T47D (cell line): ENCODE data around the gene TMEM209.
A peak's percentile ranks its signal among the peaks of the same experiment; 100 is the strongest.
"Not testable (repeated sequence)": the region's sequence is repeated elsewhere in the genome, so short reads cannot be mapped to it uniquely, and the experiment has no call there.

ENCODE experiments used
- DNase-seq, 2 experiments: peaks; one replicate each; pipeline versions ENCODE4 v3.0.0 to v3.0.0-alpha.2; 2011 to 2012; ENCODE audit warnings: low read depth in 1 of 2, low spot score in 1 of 2
- JUND ChIP-seq: IDR thresholded peaks from 2 replicates; pipeline ENCODE4 v1.6.1; 2012; ENCODE audit warnings: low read depth
- in situ Hi-C: cut with HindIII; loops from 2 replicates; pipeline ENCODE4 v1.10.0; 2016; ENCODE audit warnings: low sequenced_read_pairs, low pct_unique_long_range_greater_than_20kb

Gene TMEM209

DNA sequence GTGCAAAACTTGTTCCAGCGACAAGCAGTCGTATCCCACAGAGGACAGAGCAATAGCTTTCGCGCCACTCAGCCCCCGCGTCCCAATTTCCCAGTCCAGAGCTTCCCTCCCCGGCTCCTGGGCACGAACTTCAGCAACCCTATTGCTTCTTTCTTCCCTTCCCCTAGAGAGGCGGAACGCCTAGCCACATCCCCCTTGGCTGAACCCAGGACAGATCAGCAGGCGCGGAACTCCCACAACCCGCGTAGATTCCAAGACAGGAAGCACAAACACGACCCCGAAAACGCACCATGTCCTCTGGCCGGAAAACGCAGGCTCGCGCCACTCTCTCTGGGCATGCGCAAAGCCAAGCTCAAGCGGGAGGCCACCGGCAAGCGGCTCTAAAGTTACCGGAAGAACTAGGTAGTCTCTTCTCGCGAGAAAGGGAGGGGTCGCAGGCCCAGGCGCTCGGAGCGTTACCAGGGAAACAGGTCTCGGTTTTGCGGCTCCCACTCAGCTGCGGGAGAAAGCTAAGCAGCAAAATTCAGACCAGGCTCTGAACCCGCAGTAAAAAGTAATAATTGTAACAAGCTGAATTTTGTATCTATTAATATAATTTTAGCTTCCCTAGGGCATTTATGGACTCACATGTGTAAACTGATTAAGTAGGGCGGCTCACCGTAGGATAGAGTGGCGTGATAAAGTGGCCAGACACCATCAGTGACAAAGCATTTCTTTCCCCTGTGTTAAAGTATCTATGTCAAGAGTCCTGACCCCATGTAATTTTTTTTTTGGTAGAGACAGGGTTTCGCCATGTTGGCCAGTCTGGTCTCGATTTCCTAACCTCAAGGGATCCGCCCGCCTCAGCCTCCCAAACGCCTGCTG, at the start of gene TMEM209:
TMEM209 (minus strand) TSS at position 323 of the 864 bp plus-strand sequence; CDS start at position 292, 31 bp downstream.
- in situ Hi-C loops, result no loop called here
- TF ChIP-seq JUND, result no peak
- DNase-seq, result peak; percentile 64 to 95

GRCh38 chr7:130254555-130254954, 49.3 kb upstream of the TMEM209 start:
- DNase-seq, result no peak
- in situ Hi-C loops, result no loop called here
- TF ChIP-seq JUND, result no peak

GRCh38 chr7:130249626-130250025, 44.4 kb upstream of the TMEM209 start:
- DNase-seq, in situ Hi-C loops: not testable (repeated sequence)

DNA sequence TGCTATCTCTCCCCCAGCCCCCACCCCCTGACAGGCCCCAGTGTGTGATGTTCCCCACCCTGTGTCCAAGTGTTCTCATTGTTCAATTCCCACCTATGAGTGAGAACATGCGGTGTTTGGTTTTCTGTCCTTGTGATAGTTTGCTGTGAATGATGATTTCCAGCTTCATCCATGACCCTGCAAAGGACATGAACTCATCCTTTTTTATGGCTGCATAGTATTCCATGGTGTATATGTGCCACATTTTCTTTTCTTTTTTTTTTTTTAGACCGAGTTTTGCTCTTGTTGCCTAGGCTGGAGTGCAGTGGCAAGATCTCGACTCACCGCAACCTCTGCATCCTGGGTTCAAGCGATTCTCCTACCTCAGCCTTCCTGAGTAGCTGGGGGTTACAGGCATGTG, 43.6 kb upstream of the TMEM209 start:
- DNase-seq, in situ Hi-C loops: not testable (repeated sequence)

DNA sequence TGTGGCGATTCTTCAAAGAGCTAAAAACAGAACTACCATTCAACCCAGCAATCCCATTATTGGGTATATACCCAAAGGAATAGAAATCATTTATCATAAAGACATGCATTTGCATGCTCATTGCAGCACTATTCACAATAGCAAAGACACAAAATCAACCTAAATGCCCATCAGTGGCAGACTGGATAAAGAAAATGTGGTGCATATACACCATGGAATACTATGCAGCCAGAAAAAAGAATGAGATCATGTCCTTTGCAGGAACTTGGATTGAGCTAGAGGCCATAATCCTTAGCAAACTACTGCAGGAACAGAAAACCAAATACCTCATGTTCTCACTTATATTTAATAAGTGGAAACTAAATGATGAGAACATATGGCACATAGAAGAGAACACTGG, 41.3 kb upstream of the TMEM209 start:
- DNase-seq, in situ Hi-C loops: not testable (repeated sequence)

DNA sequence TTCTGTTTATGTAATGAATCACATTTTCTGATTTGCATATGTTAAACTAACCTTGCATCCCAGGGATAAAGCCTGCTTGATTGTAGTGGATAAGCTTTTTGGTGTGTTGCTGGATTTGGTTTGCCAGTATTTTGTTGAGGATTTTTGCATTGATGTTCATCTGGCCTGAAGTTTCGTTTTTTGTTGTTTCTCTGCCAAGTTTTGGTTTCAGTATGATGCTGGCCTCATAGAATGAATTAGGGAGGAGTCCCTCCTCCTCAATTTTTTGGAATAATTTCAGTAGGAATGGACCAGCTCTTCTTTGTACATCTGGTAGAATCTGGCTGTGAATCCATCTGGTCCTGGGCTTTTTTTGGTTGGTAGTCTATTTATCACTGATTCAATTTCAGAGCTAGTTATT, 38.3 kb upstream of the TMEM209 start:
- DNase-seq, in situ Hi-C loops: not testable (repeated sequence)

DNA sequence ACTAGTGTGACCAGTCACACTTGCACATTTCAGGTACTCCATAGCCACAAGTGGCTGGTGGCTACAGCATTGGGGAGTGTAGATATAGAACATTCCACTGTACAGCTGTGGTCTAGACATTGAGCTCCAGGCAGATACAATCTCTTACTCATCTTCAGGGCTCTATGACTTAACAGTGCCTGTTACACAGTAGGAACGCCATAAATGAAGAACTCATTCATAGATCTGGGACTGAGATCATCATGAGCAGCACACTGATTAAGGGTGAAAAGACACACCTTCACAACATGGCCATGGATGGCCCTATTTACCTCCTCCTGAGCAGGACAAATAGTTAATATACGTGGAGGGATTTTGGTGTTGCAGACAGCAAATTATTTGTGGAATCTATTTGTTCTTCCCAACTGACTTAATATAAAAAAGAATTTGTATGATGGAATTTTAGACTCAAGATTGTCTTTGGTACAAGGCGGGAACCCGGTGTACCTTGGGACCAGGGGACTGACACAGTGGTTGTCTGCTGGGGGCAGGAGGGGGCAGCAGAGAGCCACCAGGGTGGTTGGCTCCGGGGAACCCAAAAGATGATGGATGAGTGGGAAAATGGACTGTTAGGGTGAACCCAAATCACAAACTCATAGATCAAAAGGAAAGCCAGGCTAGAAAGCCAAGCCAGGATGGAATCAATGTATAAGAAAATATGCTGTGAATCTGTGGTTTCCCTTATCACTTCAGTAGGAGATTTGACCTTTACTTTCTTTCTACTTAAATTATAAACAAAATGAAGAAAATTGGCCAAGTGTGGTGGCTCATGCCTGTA, 37.2 kb upstream of the TMEM209 start:
- no peak for TF ChIP-seq JUND
- peak; percentile 10 to 39 for DNase-seq
- in situ Hi-C loops, result no loop called here

- no peak for DNase-seq
- TF ChIP-seq JUND, result no peak
- in situ Hi-C loops, result no loop called here
These were observed 35.0 kb upstream of the TMEM209 start for GRCh38 chr7:130240240-130240639.

GRCh38 chr7:130236361-130236760, 31.2 kb upstream of the TMEM209 start:
- DNase-seq, in situ Hi-C loops: not testable (repeated sequence)

GRCh38 chr7:130234078-130234477, 28.9 kb upstream of the TMEM209 start:
- no peak for DNase-seq
- in situ Hi-C loops, result no loop called here
- no peak for TF ChIP-seq JUND

- DNase-seq, result no peak
- in situ Hi-C loops, result no loop called here
- no peak for TF ChIP-seq JUND
These were observed 27.0 kb upstream of the TMEM209 start for GRCh38 chr7:130232209-130232608.

DNA sequence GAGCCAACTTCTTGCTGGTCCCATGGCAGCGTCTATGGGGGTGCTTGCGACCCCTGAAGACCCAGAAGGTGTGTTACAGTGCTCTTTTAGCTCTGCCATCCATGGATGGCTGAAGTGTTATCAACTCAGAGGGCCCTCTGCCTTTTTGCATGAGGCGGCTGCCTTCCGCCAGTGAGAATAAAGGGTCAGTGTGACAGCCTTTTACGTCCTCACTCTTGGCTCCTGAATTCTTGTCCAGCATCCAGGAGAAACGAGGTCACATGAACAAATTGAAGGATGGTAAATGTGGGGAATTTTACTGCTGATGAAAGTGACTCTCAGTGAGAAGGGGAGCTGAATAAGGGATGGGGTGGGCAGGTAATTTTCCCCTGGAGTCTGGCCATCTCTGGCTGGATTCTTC, 26.6 kb upstream of the TMEM209 start:
- no peak for DNase-seq
- TF ChIP-seq JUND, result no peak
- in situ Hi-C loops, result no loop called here

DNA sequence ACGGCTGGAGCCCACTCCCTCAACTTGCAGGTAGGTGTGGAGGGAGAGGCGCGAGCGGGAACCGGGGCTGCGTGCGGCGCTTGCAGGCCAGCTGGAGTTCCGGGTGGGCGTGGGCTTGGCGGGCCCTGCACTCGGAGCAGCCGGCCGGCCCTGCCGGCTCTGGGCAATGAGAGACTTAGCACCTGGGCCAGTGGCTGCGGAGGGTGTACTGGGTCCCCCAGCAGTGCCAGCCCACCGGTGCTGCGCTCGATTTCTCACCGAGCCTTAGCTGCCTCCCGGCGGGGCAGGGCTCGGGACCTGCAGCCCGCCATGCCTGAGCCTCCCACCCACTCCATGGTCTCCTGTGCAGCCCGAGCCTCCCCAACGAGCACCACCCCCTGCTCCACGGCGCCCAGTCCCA, 24.8 kb upstream of the TMEM209 start:
- in situ Hi-C loops, DNase-seq: not testable (repeated sequence)
